GM18907 (cell line): ENCODE measurements around the gene NCKAP5.

Source experiments
- ATAC-seq: cut with Tn5 transposase; IDR thresholded peaks from one replicate; pipeline ENCODE4 v1.9.1; 2021; ENCODE audit warnings: mild to moderate bottlenecking, moderate library complexity; ENCODE audit not compliant: unreplicated experiment

NCKAP5 gene

GRCh38 chr2:133574620-133575019 is 6.4 kb upstream of the NCKAP5 start:
- no peak for ATAC-seq

GRCh38 chr2:133574186-133574585 is 5.9 kb upstream of the NCKAP5 start:
- ATAC-seq: no peak

- no peak for ATAC-seq
Observed at GRCh38 chr2:133573491-133574162, 5.4 kb upstream of the NCKAP5 start.

- no peak for ATAC-seq
Observed at GRCh38 chr2:133571249-133571648, 3.0 kb upstream of the NCKAP5 start.

GRCh38 chr2:133570542-133570941 is 2.3 kb upstream of the NCKAP5 start:
- no peak for ATAC-seq

GRCh38 chr2:133569286-133569830 is 1.1 kb upstream of the NCKAP5 start:
- ATAC-seq: no peak

- no peak for ATAC-seq
Observed at GRCh38 chr2:133568598-133568997, 335 bp upstream of the NCKAP5 start.

- ATAC-seq: no peak
Observed at GRCh38 chr2:133562558-133562957, 5.7 kb downstream of the NCKAP5 start.

GRCh38 chr2:133561045-133561852 is 7.0 kb downstream of the NCKAP5 start:
- peak; percentile 80 for ATAC-seq

GRCh38 chr2:133557614-133558013 is 10.6 kb downstream of the NCKAP5 start:
- no peak for ATAC-seq

- ATAC-seq: no peak
Observed at GRCh38 chr2:133553838-133554408, 14.3 kb downstream of the NCKAP5 start.

- ATAC-seq: no peak
Observed at GRCh38 chr2:133553251-133553650, 15.0 kb downstream of the NCKAP5 start.

GRCh38 chr2:133552821-133553220 is 15.4 kb downstream of the NCKAP5 start:
- ATAC-seq: no peak

GRCh38 chr2:133541797-133542196 is 26.5 kb downstream of the NCKAP5 start:
- ATAC-seq: no peak

GRCh38 chr2:133541376-133541775 is 26.9 kb downstream of the NCKAP5 start:
- no peak for ATAC-seq

GRCh38 chr2:133532919-133533318 is 35.3 kb downstream of the NCKAP5 start:
- no peak for ATAC-seq

- ATAC-seq: no peak
Observed at GRCh38 chr2:133531382-133531781, 36.9 kb downstream of the NCKAP5 start.

GRCh38 chr2:133530645-133531044 is 37.6 kb downstream of the NCKAP5 start:
- no peak for ATAC-seq

- no peak for ATAC-seq
Observed at GRCh38 chr2:133526530-133527300, 41.5 kb downstream of the NCKAP5 start.

- no peak for ATAC-seq
Observed at GRCh38 chr2:133525613-133526529, 42.4 kb downstream of the NCKAP5 start.
